ENCODE measurements around the gene NR3C2.

NR3C2 gene

DNA sequence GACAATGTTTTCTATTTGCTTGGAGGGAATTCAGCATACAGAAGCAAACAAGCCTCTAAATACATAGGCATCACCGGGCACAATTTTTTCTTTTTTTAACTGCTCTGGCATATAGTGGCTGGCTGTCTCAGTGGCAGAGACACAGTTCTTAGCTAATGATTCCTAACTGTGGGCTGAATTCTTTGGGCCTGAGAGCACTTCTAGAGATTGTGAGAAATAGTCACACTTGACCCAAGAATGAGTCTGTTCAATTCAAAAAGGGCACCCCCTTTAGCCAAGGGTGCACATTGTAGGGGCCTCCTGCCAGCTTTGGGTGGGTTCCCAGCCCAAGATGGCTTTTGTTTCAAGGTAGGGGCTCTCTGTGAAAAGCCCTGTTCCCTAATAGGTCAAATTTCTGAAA, 364.6 kb downstream of the NR3C2 start:
- Histone ChIP-seq H3K79me1 (ENCODE audit: low read length) (no peaks in the 10 kb centered on the region), H3K9ac (ENCODE audit: low read length) (no peak overlapping the region), H4K12ac (ENCODE audit: low read depth, low read length) (no peak overlapping the region), H3K18ac (ENCODE audit: low read length) (no peak overlapping the region), H3K36me3 (ENCODE audit: control insufficient read depth in 1 of 2, insufficient read depth in 2 of 2, low read length in 2 of 2) (peaks cover 17 to 36% of the 10 kb centered on the region in 2 experiments), H2BK5ac (ENCODE audit: low read depth, low read length, poor library complexity) (no peak overlapping the region), H2BK12ac (ENCODE audit: low read length) (no peak overlapping the region), H2AFZ (ENCODE audit: insufficient read depth, low read length, poor library complexity) (no peak overlapping the region), H3K14ac (ENCODE audit: low read length) (no peak overlapping the region), H3K9me3 (ENCODE audit: insufficient read depth, low read depth, low read length) (peaks cover 10% of the 10 kb centered on the region), H2BK120ac (ENCODE audit: insufficient read depth, low read length, poor library complexity) (no peak overlapping the region), H3K4ac (ENCODE audit: low read depth, low read length) (no peak overlapping the region), H3K4me2 (ENCODE audit: low read length) (no peak overlapping the region), H3K23ac (ENCODE audit: low read length) (no peak overlapping the region), H3K4me3 (ENCODE audit: low read depth, low read length) (no peak overlapping the region), H3K4me1 (ENCODE audit: control insufficient read depth in 1 of 2, insufficient read depth in 2 of 2, low read length in 2 of 2) (no peaks in the 10 kb centered on the region), H2AK5ac (ENCODE audit: low read length) (no peak overlapping the region), H4K8ac (ENCODE audit: low read depth, low read length) (no peak overlapping the region), H3K79me2 (ENCODE audit: control insufficient read depth, insufficient read depth, low read length, poor library complexity) (no peaks in the 10 kb centered on the region), H3K27ac (ENCODE audit: low read depth, low read length) (no peak overlapping the region), H4K91ac (ENCODE audit: low read depth, low read length) (no peak overlapping the region), H3K27me3 (ENCODE audit: insufficient read depth, low read length) (no peaks in the 10 kb centered on the region)
- DNase-seq, result no peak
- WGBS (ENCODE audit: extremely low coverage, insufficient coverage, insufficient read length), result no CpG with 5 or more reads among the region's 1 CpG

- Histone ChIP-seq H4K8ac (ENCODE audit: low read depth, low read length) (no peak overlapping the region), H2BK120ac (ENCODE audit: insufficient read depth, low read length, poor library complexity) (no peak overlapping the region), H3K18ac (ENCODE audit: low read length) (no peak overlapping the region), H3K79me2 (ENCODE audit: control insufficient read depth, insufficient read depth, low read length, poor library complexity) (no peaks in the 10 kb centered on the region), H2AFZ (ENCODE audit: insufficient read depth, low read length, poor library complexity) (no peak overlapping the region), H3K9ac (ENCODE audit: low read length) (no peak overlapping the region), H2BK5ac (ENCODE audit: low read depth, low read length, poor library complexity) (no peak overlapping the region), H2BK12ac (ENCODE audit: low read length) (no peak overlapping the region), H3K14ac (ENCODE audit: low read length) (no peak overlapping the region), H3K27ac (ENCODE audit: low read depth, low read length) (no peak overlapping the region), H4K12ac (ENCODE audit: low read depth, low read length) (no peak overlapping the region), H3K4ac (ENCODE audit: low read depth, low read length) (no peak overlapping the region), H3K4me3 (ENCODE audit: low read depth, low read length) (no peak overlapping the region), H3K27me3 (ENCODE audit: insufficient read depth, low read length) (no peaks in the 10 kb centered on the region), H2AK5ac (ENCODE audit: low read length) (no peak overlapping the region), H3K9me3 (ENCODE audit: insufficient read depth, low read depth, low read length) (peaks cover 10% of the 10 kb centered on the region), H3K4me1 (ENCODE audit: control insufficient read depth in 1 of 2, insufficient read depth in 2 of 2, low read length in 2 of 2) (no peaks in the 10 kb centered on the region), H3K79me1 (ENCODE audit: low read length) (no peaks in the 10 kb centered on the region), H3K23ac (ENCODE audit: low read length) (no peak overlapping the region), H3K36me3 (ENCODE audit: control insufficient read depth in 1 of 2, insufficient read depth in 2 of 2, low read length in 2 of 2) (peaks cover 17 to 35% of the 10 kb centered on the region in 2 experiments), H4K91ac (ENCODE audit: low read depth, low read length) (no peak overlapping the region), H3K4me2 (ENCODE audit: low read length) (no peak overlapping the region)
- WGBS (ENCODE audit: extremely low coverage, insufficient coverage, insufficient read length), result no CpG with 5 or more reads among the region's 5 CpGs
- DNase-seq, result no peak
These were observed 365.2 kb downstream of the NR3C2 start for GRCh38 chr4:148076964-148077363.

- WGBS (ENCODE audit: extremely low coverage, insufficient coverage, insufficient read length), result no CpG with 5 or more reads among the region's 3 CpGs
- DNase-seq, result no peak
These were observed 366.8 kb downstream of the NR3C2 start for GRCh38 chr4:148075438-148075837.

DNA sequence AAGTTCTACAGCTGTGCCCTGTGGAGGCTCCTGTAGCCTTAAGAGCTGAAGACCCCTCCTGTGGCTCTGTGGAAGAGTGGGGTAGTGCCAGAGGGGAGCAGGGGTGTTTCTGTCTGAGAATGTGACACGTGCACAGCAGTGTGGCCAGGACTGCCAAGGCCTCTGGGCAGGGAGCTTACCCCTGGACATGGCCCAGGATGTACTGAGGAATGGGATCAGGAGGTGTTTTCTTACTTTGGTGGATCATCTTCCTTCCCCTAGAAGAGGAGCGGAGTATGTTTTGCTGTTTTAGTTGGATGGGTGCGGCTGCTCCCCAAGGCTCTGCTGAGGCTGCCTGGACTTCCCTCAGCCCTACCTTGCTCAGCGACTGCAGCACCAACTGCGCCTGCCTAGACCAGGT, 367.8 kb downstream of the NR3C2 start:
- H4K91ac ChIP-seq (ENCODE audit: low read depth, low read length), result no peak overlapping the region
- no peak overlapping the region for H3K14ac ChIP-seq (ENCODE audit: low read length)
- peaks cover 8% of the 10 kb centered on the region for H3K9me3 ChIP-seq (ENCODE audit: insufficient read depth, low read depth, low read length)
- no peak overlapping the region for H3K9ac ChIP-seq (ENCODE audit: low read length)
- no peaks in the 10 kb centered on the region for H3K27me3 ChIP-seq (ENCODE audit: insufficient read depth, low read length)
- no peaks in the 10 kb centered on the region for H3K79me1 ChIP-seq (ENCODE audit: low read length)
- H3K18ac ChIP-seq (ENCODE audit: low read length), result no peak overlapping the region
- no peak overlapping the region for H2BK12ac ChIP-seq (ENCODE audit: low read length)
- no peak overlapping the region for H3K27ac ChIP-seq (ENCODE audit: low read depth, low read length)
- H2BK120ac ChIP-seq (ENCODE audit: insufficient read depth, low read length, poor library complexity), result no peak overlapping the region
- DNase-seq, result no peak
- no peak overlapping the region for H4K8ac ChIP-seq (ENCODE audit: low read depth, low read length)
- no peak overlapping the region for H2AFZ ChIP-seq (ENCODE audit: insufficient read depth, low read length, poor library complexity)
- H3K79me2 ChIP-seq (ENCODE audit: control insufficient read depth, insufficient read depth, low read length, poor library complexity), result no peaks in the 10 kb centered on the region
- H4K12ac ChIP-seq (ENCODE audit: low read depth, low read length), result no peak overlapping the region
- H2BK5ac ChIP-seq (ENCODE audit: low read depth, low read length, poor library complexity), result no peak overlapping the region
- H3K4me3 ChIP-seq (ENCODE audit: low read depth, low read length), result no peak overlapping the region
- no peak overlapping the region for H3K4me2 ChIP-seq (ENCODE audit: low read length)
- H3K36me3 ChIP-seq (ENCODE audit: control insufficient read depth in 1 of 2, insufficient read depth in 2 of 2, low read length in 2 of 2), result peaks cover 14 to 29% of the 10 kb centered on the region in 2 experiments
- H3K23ac ChIP-seq (ENCODE audit: low read length), result no peak overlapping the region
- H3K4me1 ChIP-seq (ENCODE audit: control insufficient read depth in 1 of 2, insufficient read depth in 2 of 2, low read length in 2 of 2), result no peaks in the 10 kb centered on the region
- H2AK5ac ChIP-seq (ENCODE audit: low read length), result no peak overlapping the region
- H3K4ac ChIP-seq (ENCODE audit: low read depth, low read length), result no peak overlapping the region
- no CpG with 5 or more reads among the region's 5 CpGs for WGBS (ENCODE audit: extremely low coverage, insufficient coverage, insufficient read length)

More at GRCh38 chr4:148075438-148075837, 366.8 kb downstream of the NR3C2 start:
- Histone ChIP-seq H3K27me3 (ENCODE audit: insufficient read depth, low read length) (no peaks in the 10 kb centered on the region), H2BK12ac (ENCODE audit: low read length) (no peak overlapping the region), H3K4me2 (ENCODE audit: low read length) (no peak overlapping the region), H3K4me3 (ENCODE audit: low read depth, low read length) (no peak overlapping the region), H2BK120ac (ENCODE audit: insufficient read depth, low read length, poor library complexity) (no peak overlapping the region), H3K23ac (ENCODE audit: low read length) (no peak overlapping the region), H3K18ac (ENCODE audit: low read length) (no peak overlapping the region), H3K36me3 (ENCODE audit: control insufficient read depth in 1 of 2, insufficient read depth in 2 of 2, low read length in 2 of 2) (peaks cover 14 to 28% of the 10 kb centered on the region in 2 experiments), H4K91ac (ENCODE audit: low read depth, low read length) (no peak overlapping the region), H3K14ac (ENCODE audit: low read length) (no peak overlapping the region), H2BK5ac (ENCODE audit: low read depth, low read length, poor library complexity) (no peak overlapping the region), H3K27ac (ENCODE audit: low read depth, low read length) (no peak overlapping the region), H2AFZ (ENCODE audit: insufficient read depth, low read length, poor library complexity) (no peak overlapping the region), H3K79me1 (ENCODE audit: low read length) (no peaks in the 10 kb centered on the region), H3K4me1 (ENCODE audit: control insufficient read depth in 1 of 2, insufficient read depth in 2 of 2, low read length in 2 of 2) (no peaks in the 10 kb centered on the region), H4K8ac (ENCODE audit: low read depth, low read length) (no peak overlapping the region), H2AK5ac (ENCODE audit: low read length) (no peak overlapping the region), H3K9me3 (ENCODE audit: insufficient read depth, low read depth, low read length) (peaks cover 8% of the 10 kb centered on the region), H3K79me2 (ENCODE audit: control insufficient read depth, insufficient read depth, low read length, poor library complexity) (no peaks in the 10 kb centered on the region), H4K12ac (ENCODE audit: low read depth, low read length) (no peak overlapping the region), H3K9ac (ENCODE audit: low read length) (no peak overlapping the region), H3K4ac (ENCODE audit: low read depth, low read length) (no peak overlapping the region)
